Trophoblast cell (in vitro differentiated cells and primary cell): Measurements from ENCODE around the gene CERS6.

Experiments used
- DNase-seq, 2 donors: peaks; one replicate each; pipeline ENCODE4 v3.0.0-alpha.2; 2016
- H2AFZ ChIP-seq: 2 replicates; pipeline ENCODE4 v1.6.1; 2013; ENCODE audit warnings: low read length, moderate library complexity, mild to moderate bottlenecking; ENCODE audit not compliant: insufficient read depth, poor library complexity
- H2AK5ac ChIP-seq: 2 replicates; pipeline ENCODE4 v1.6.1; 2013; ENCODE audit warnings: mild to moderate bottlenecking, low read length
- H2BK120ac ChIP-seq: 2 replicates; pipeline ENCODE4 v1.6.1; 2013; ENCODE audit warnings: low read length, mild to moderate bottlenecking, moderate library complexity; ENCODE audit not compliant: insufficient read depth, poor library complexity
- H2BK12ac ChIP-seq: 2 replicates; pipeline ENCODE4 v1.6.1; 2013; ENCODE audit warnings: mild to moderate bottlenecking, low read length, moderate library complexity
- H2BK5ac ChIP-seq: 2 replicates; pipeline ENCODE4 v1.6.1; 2013; ENCODE audit warnings: low read length, low read depth, moderate library complexity, mild to moderate bottlenecking; ENCODE audit not compliant: poor library complexity
- H3K14ac ChIP-seq: 2 replicates; pipeline ENCODE4 v1.6.1; 2013; ENCODE audit warnings: mild to moderate bottlenecking, low read length
- H3K18ac ChIP-seq: 2 replicates; pipeline ENCODE4 v1.6.1; 2013; ENCODE audit warnings: mild to moderate bottlenecking, low read length
- H3K23ac ChIP-seq: 2 replicates; pipeline ENCODE4 v1.6.1; 2013; ENCODE audit warnings: low read length
- H3K27ac ChIP-seq: 2 replicates; pipeline ENCODE4 v1.5.1; 2013; ENCODE audit warnings: low read depth, mild to moderate bottlenecking, inconsistent platforms, low read length, moderate library complexity
- H3K27me3 ChIP-seq: 2 replicates; pipeline ENCODE4 v1.6.1; 2013; ENCODE audit warnings: inconsistent platforms, mild to moderate bottlenecking, low read length, moderate library complexity; ENCODE audit not compliant: insufficient read depth
- H3K36me3 ChIP-seq, 2 experiments: 1 replicate in 1 of 2; 2 replicates in 1 of 2; pipeline ENCODE4 v1.6.1; 2013; ENCODE audit warnings: low read length in 2 of 2, mild to moderate bottlenecking in 2 of 2, moderate library complexity in 1 of 2; ENCODE audit not compliant: insufficient read depth in 2 of 2, control insufficient read depth in 1 of 2
- H3K4ac ChIP-seq: 2 replicates; pipeline ENCODE4 v1.6.1; 2013; ENCODE audit warnings: low read depth, mild to moderate bottlenecking, low read length, moderate library complexity
- H3K4me1 ChIP-seq, 2 experiments: 1 replicate in 1 of 2; 2 replicates in 1 of 2; pipeline ENCODE4 v1.6.1; 2013; ENCODE audit warnings: low read length in 2 of 2, mild to moderate bottlenecking in 2 of 2, moderate library complexity in 1 of 2; ENCODE audit not compliant: insufficient read depth in 2 of 2, control insufficient read depth in 1 of 2
- H3K4me2 ChIP-seq: 2 replicates; pipeline ENCODE4 v1.6.1; 2013; ENCODE audit warnings: inconsistent platforms, mild to moderate bottlenecking, low read length, moderate library complexity
- H3K4me3 ChIP-seq: 2 replicates; pipeline ENCODE4 v1.5.1; 2013; ENCODE audit warnings: mild to moderate bottlenecking, low read depth, low read length, inconsistent platforms
- H3K79me1 ChIP-seq: one replicate; pipeline ENCODE4 v1.6.1; 2013; ENCODE audit warnings: low read length
- H3K79me2 ChIP-seq: 2 replicates; pipeline ENCODE4 v1.6.1; 2013; ENCODE audit warnings: low read length, mild to moderate bottlenecking; ENCODE audit not compliant: control insufficient read depth, insufficient read depth, poor library complexity
- H3K9ac ChIP-seq: 2 replicates; pipeline ENCODE4 v1.6.1; 2013; ENCODE audit warnings: mild to moderate bottlenecking, low read length
- H3K9me3 ChIP-seq: 2 replicates; pipeline ENCODE4 v1.6.1; 2013; ENCODE audit warnings: low read depth, mild to moderate bottlenecking, control low read depth, inconsistent platforms, low read length; ENCODE audit not compliant: insufficient read depth
- H4K12ac ChIP-seq: 2 replicates; pipeline ENCODE4 v1.6.1; 2013; ENCODE audit warnings: low read depth, mild to moderate bottlenecking, low read length, moderate library complexity
- H4K8ac ChIP-seq: 2 replicates; pipeline ENCODE4 v1.6.1; 2013; ENCODE audit warnings: low read depth, mild to moderate bottlenecking, low read length, moderate library complexity
- H4K91ac ChIP-seq: one replicate; pipeline ENCODE4 v1.6.1; 2013; ENCODE audit warnings: low read depth, mild to moderate bottlenecking, low read length, moderate library complexity
- WGBS: extraction: QIAGEN DNeasy Blood & Tissue Kit; methylation state at CpG from one replicate; pipeline ENCODE4 v1.1.7; 2013; ENCODE audit warnings: missing lambda C conversion rate; ENCODE audit not compliant: insufficient read length, insufficient coverage; ENCODE audit errors: extremely low coverage; 5-methylcytosine and 5-hydroxymethylcytosine counted together

Gene CERS6

DNA sequence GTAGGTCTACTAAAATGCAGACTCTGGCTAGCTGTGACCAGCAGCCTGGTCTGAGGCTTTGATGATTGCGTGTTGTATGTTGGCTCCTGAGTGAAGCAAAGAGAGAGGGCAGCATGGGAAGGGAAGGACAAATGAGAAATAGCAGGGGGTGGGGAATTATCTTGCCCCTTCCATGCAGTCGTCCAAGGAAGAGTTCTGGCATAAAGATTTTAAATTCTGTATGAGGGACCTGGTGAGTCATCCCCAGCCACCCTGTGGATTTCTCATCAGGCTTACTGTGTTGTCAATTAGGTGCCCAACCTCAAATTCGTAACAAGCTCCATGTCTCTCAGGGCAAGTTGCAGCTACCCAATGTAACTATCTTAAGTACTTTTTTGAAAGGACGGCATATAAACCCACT lies 274.3 kb downstream of the CERS6 start:
- DNase-seq, result no peak
- Histone ChIP-seq H3K18ac (no peak overlapping the region), H2BK5ac (no peak overlapping the region), H3K27ac (no peak overlapping the region), H3K4me2 (no peak overlapping the region), H3K23ac (no peak overlapping the region), H4K12ac (no peak overlapping the region), H2BK120ac (no peak overlapping the region), H3K4me3 (no peak overlapping the region), H3K79me2 (no peaks in the 10 kb centered on the region), H2AFZ (no peak overlapping the region), H3K4ac (no peak overlapping the region), H4K91ac (no peak overlapping the region), H3K9me3 (no peaks in the 10 kb centered on the region), H3K14ac (no peak overlapping the region), H2BK12ac (no peak overlapping the region), H3K4me1 (no peaks in the 10 kb centered on the region), H3K79me1 (no peaks in the 10 kb centered on the region), H2AK5ac (no peak overlapping the region), H3K36me3 (no peaks in the 10 kb centered on the region), H3K9ac (no peak overlapping the region), H4K8ac (no peak overlapping the region), H3K27me3 (no peaks in the 10 kb centered on the region)
- WGBS, result no CpG with 5 or more reads among the region's 4 CpGs

DNA sequence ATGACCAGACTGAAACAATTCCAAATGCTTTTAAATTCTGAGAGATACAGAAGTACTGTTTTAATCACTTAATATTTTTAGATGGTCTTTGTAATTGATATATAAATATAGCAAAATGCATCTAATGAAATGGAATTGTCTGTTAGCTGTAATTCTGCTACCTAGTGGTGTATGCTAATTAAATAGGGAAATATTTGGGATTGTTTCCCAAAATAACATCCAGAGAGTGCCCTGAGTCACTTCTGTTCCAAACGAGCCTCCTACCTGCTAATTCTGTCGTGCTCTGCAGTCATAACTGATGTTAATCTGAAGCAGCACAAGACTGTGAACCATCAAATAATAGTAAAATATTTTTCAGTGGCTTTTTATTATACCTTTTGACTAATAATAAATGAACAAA lies 274.9 kb downstream of the CERS6 start:
- Histone ChIP-seq H3K4me2 (no peak overlapping the region), H2AK5ac (no peak overlapping the region), H2BK12ac (no peak overlapping the region), H3K79me1 (no peaks in the 10 kb centered on the region), H3K9me3 (no peaks in the 10 kb centered on the region), H3K27me3 (no peaks in the 10 kb centered on the region), H4K91ac (no peak overlapping the region), H3K27ac (no peak overlapping the region), H3K4me3 (no peak overlapping the region), H2BK5ac (no peak overlapping the region), H4K8ac (no peak overlapping the region), H4K12ac (no peak overlapping the region), H3K4me1 (no peaks in the 10 kb centered on the region), H3K4ac (no peak overlapping the region), H3K18ac (no peak overlapping the region), H3K79me2 (no peaks in the 10 kb centered on the region), H2AFZ (no peak overlapping the region), H3K14ac (no peak overlapping the region), H3K36me3 (no peaks in the 10 kb centered on the region), H2BK120ac (no peak overlapping the region), H3K23ac (no peak overlapping the region), H3K9ac (no peak overlapping the region)
- WGBS, result no CpG with 5 or more reads among the region's 2 CpGs
- no peak for DNase-seq

DNA sequence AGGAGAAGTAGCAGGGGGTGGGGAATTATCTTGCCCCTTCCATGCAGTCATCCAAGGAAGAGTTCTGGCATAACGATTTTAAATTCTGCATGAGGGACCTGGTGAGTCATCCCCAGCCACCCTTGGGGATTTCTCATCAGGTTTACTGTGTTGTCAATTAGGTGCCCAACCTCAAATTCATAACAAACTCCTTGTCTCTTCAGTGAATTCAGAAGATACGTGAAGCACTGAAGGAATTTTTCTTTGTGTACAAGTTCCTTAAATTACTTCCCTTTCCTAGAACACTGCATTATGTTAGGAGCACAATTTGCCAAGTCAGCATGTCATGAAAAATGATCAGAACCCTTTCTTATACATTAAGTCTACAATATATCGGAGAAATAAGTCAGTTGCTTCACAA lies 275.5 kb downstream of the CERS6 start:
- Histone ChIP-seq H2AFZ (no peak overlapping the region), H3K14ac (no peak overlapping the region), H3K18ac (no peak overlapping the region), H2AK5ac (no peak overlapping the region), H3K27me3 (no peaks in the 10 kb centered on the region), H3K4me3 (no peak overlapping the region), H2BK12ac (no peak overlapping the region), H3K79me2 (no peaks in the 10 kb centered on the region), H4K12ac (no peak overlapping the region), H3K36me3 (no peaks in the 10 kb centered on the region), H3K79me1 (no peaks in the 10 kb centered on the region), H2BK5ac (no peak overlapping the region), H3K4me2 (no peak overlapping the region), H4K8ac (no peak overlapping the region), H2BK120ac (no peak overlapping the region), H3K27ac (no peak overlapping the region), H3K9ac (no peak overlapping the region), H3K9me3 (no peaks in the 10 kb centered on the region), H4K91ac (no peak overlapping the region), H3K4me1 (peaks cover 0 to under 1% of the 10 kb centered on the region in 2 experiments), H3K4ac (no peak overlapping the region), H3K23ac (no peak overlapping the region)
- WGBS, result no CpG with 5 or more reads among the region's 3 CpGs
- no peak for DNase-seq

DNA sequence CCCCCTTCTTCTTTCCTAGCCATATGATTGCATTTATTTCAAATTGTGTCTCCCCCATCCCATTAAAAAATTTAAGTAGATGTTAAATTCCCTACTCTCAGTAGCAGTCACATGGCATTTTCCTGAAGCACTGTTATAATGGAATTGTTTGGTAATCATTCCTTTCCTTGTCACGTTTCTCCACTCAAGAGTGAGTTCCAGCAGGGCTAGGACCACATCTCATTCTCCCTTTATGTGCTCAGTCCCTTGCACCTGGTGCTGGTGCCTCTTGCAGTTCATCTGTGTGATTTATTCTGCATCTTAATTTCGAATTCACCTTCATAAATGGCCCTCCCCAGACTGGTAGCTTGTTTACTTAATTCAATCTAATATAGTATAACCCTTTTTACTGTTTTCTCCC lies 276.0 kb downstream of the CERS6 start:
- no peak overlapping the region for H4K12ac ChIP-seq
- DNase-seq, result no peak
- H3K27ac ChIP-seq, result no peak overlapping the region
- H3K4me2 ChIP-seq, result no peak overlapping the region
- H3K9ac ChIP-seq, result no peak overlapping the region
- H2BK12ac ChIP-seq, result no peak overlapping the region
- H2BK120ac ChIP-seq, result no peak overlapping the region
- no peak overlapping the region for H3K23ac ChIP-seq
- no peak overlapping the region for H4K8ac ChIP-seq
- no peak overlapping the region for H2BK5ac ChIP-seq
- H3K4ac ChIP-seq, result no peak overlapping the region
- no peak overlapping the region for H2AK5ac ChIP-seq
- H3K14ac ChIP-seq, result no peak overlapping the region
- H3K18ac ChIP-seq, result no peak overlapping the region
- WGBS, result no CpG with 5 or more reads among the region's 2 CpGs
- H3K9me3 ChIP-seq, result no peaks in the 10 kb centered on the region
- H4K91ac ChIP-seq, result no peak overlapping the region
- no peaks in the 10 kb centered on the region for H3K27me3 ChIP-seq
- H3K79me2 ChIP-seq, result no peaks in the 10 kb centered on the region
- H3K79me1 ChIP-seq, result no peaks in the 10 kb centered on the region
- no peaks in the 10 kb centered on the region for H3K36me3 ChIP-seq
- peaks cover 0 to 2% of the 10 kb centered on the region in 2 experiments for H3K4me1 ChIP-seq
- H3K4me3 ChIP-seq, result no peak overlapping the region
- H2AFZ ChIP-seq, result no peak overlapping the region
